Nephron progenitor cell (in vitro differentiated cells): ENCODE measurements around the gene HDAC2.
"Not testable (repeated sequence)": the region's sequence is repeated elsewhere in the genome, so short reads cannot be mapped to it uniquely, and the experiment has no call there.

Experiments used
- DNase-seq: peaks from one replicate; pipeline ENCODE4 v3.0.0; 2021
- H3K27ac Mint-ChIP-seq: 2 replicates; pipeline ENCODE4 v1.8.0; 2021; ENCODE audit warnings: mild to moderate bottlenecking, moderate library complexity, mixed read lengths
- H3K27me3 Mint-ChIP-seq: 2 replicates; pipeline ENCODE4 v1.8.0; 2021; ENCODE audit warnings: mild to moderate bottlenecking, low read depth, mixed read lengths; ENCODE audit not compliant: poor library complexity
- H3K36me3 Mint-ChIP-seq: 2 replicates; pipeline ENCODE4 v1.8.0; 2021; ENCODE audit warnings: low read depth, mixed read lengths
- H3K4me1 Mint-ChIP-seq: 2 replicates; pipeline ENCODE4 v1.8.0; 2021; ENCODE audit warnings: mixed read lengths
- H3K4me3 Mint-ChIP-seq: 2 replicates; pipeline ENCODE4 v1.8.0; 2021; ENCODE audit warnings: mild to moderate bottlenecking, moderate library complexity, mixed read lengths
- H3K9me3 Mint-ChIP-seq: 2 replicates; pipeline ENCODE4 v1.8.0; 2021; ENCODE audit warnings: mild to moderate bottlenecking, moderate library complexity, mixed read lengths
- CTCF ChIP-seq: fragments of 200-600 bp; sonication (generic); IDR thresholded peaks from 2 replicates; pipeline ENCODE4 v1.5.0; 2021; ENCODE audit warnings: antibody characterized with exemption

Gene HDAC2

DNA sequence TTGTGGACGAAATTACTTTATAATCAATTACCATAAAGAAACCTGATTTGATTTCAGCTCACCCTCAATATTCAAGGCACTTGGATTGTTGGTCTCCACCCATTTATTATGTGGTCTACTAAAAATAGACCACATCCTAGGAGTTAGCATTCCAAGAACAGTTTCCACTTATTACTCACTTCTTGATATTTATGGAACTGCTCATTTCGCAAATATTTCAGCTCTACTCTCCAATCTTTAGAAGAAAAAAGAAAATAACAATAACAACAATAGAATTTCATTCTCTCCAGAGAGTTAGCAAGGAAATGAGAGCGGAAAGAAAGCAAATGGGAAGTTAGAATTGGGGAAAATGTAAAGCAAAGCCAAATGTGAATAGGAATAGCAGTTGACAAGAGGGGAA, 26.2 kb upstream of the HDAC2 start:
- Mint-ChIP-seq H3K27me3 (no peaks in the 10 kb centered on the region), H3K27ac (no peak overlapping the region), H3K9me3 (peaks cover 16% of the 10 kb centered on the region), H3K4me3 (no peak overlapping the region), H3K36me3 (peaks cover 17% of the 10 kb centered on the region), H3K4me1 (peaks cover 17% of the 10 kb centered on the region)
- no peak for TF ChIP-seq CTCF
- no peak for DNase-seq

- H3K9me3 Mint-ChIP-seq: peaks cover 19% of the 10 kb centered on the region
- H3K4me1 Mint-ChIP-seq: peaks cover 17% of the 10 kb centered on the region
- H3K36me3 Mint-ChIP-seq: peaks cover 16% of the 10 kb centered on the region
- H3K4me3 Mint-ChIP-seq: peak overlapping the region; percentile 23
- no peak for TF ChIP-seq CTCF
- DNase-seq: peak; percentile 14
- peaks cover 5% of the 10 kb centered on the region for H3K27me3 Mint-ChIP-seq
- H3K27ac Mint-ChIP-seq: peak overlapping the region; percentile 77
Measured at GRCh38 chr6:113995634-113996033, 24.7 kb upstream of the HDAC2 start.

- Mint-ChIP-seq H3K4me3 (no peak overlapping the region), H3K4me1 (peaks cover 17% of the 10 kb centered on the region), H3K9me3 (peaks cover 19% of the 10 kb centered on the region), H3K27ac (no peak overlapping the region), H3K36me3 (peaks cover 9% of the 10 kb centered on the region), H3K27me3 (peaks cover 5% of the 10 kb centered on the region)
- peak; percentile 42 for DNase-seq
- TF ChIP-seq CTCF: peak; percentile 58
Measured at GRCh38 chr6:113994934-113995342, 24.0 kb upstream of the HDAC2 start.

DNA sequence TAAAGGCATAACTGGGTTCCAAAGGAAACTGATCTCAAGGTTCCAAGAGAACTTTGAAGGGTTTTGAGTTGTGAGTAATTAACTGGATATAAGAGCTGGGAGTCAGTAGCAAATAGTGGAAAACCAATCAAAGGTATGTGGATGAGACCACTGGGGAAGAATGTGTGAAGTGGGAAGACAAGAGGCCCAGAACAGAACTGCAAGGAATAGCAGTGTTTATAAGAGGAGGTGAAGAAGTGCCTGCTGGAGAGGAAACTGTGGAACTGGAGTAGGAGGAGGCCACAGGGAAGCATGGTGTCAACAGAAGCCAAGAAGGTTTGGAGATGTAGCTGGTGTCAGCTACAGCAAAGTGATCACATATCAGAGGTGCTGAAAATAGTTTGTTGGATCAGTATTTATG, 18.7 kb upstream of the HDAC2 start:
- Mint-ChIP-seq H3K27ac (no peak overlapping the region), H3K36me3 (peaks cover 5% of the 10 kb centered on the region), H3K27me3 (peaks cover 5% of the 10 kb centered on the region), H3K9me3 (peaks cover 19% of the 10 kb centered on the region), H3K4me1 (peaks cover 2% of the 10 kb centered on the region), H3K4me3 (no peak overlapping the region)
- no peak for TF ChIP-seq CTCF
- DNase-seq: no peak

GRCh38 chr6:113982675-113983074, 11.7 kb upstream of the HDAC2 start:
- not testable (repeated sequence) for DNase-seq, H3K27me3 Mint-ChIP-seq, H3K4me1 Mint-ChIP-seq, H3K9me3 Mint-ChIP-seq, H3K4me3 Mint-ChIP-seq, H3K36me3 Mint-ChIP-seq, H3K27ac Mint-ChIP-seq

- TF ChIP-seq CTCF: no peak
- Mint-ChIP-seq H3K4me1 (no peaks in the 10 kb centered on the region), H3K9me3 (no peaks in the 10 kb centered on the region), H3K27ac (no peak overlapping the region), H3K4me3 (no peak overlapping the region), H3K36me3 (no peaks in the 10 kb centered on the region), H3K27me3 (no peaks in the 10 kb centered on the region)
- DNase-seq: no peak
Measured at GRCh38 chr6:113982055-113982550, 11.2 kb upstream of the HDAC2 start.
